CD4-positive, alpha-beta memory T cell (primary cell): ENCODE data around the gene GSAP. TPM values are rescaled to one million over a fixed set of nuclear protein-coding genes. Genes with fewer than 3 reads are reported as not detected.
"Not testable (repeated sequence)": the region's sequence is repeated elsewhere in the genome, so short reads cannot be mapped to it uniquely, and the experiment has no call there.

Source experiments
- CTCF ChIA-PET: fragments of 350-600 bp; sonication (Branson Sonifier 250); formaldehyde crosslinking; loops from one replicate; lab custom pipeline; 2021; ENCODE audit warnings: inconsistent platforms; ENCODE audit not compliant: partially characterized antibody; lab: Charles Lee
- POLR2A ChIA-PET: fragments of 350-600 bp; sonication (Branson Sonifier 250); formaldehyde crosslinking; loops from one replicate; lab custom pipeline; 2021; ENCODE audit not compliant: partially characterized antibody; lab: Charles Lee
- DNase-seq, 5 donors: peaks; one replicate each; pipeline versions ENCODE4 v3.0.0 to v3.0.0-alpha.2; 2020 to 2022; ENCODE audit warnings: mixed read lengths in 1 of 5
- H3K27ac ChIP-seq: one replicate; pipeline ENCODE4 v1.7.0; 2013; ENCODE audit warnings: low read depth, low read length
- H3K27me3 ChIP-seq: 2 replicates; pipeline ENCODE4 v1.7.0; 2013; ENCODE audit warnings: mild to moderate bottlenecking, low read length, moderate library complexity; ENCODE audit not compliant: insufficient read depth
- H3K36me3 ChIP-seq: 2 replicates; pipeline ENCODE4 v1.7.0; 2013; ENCODE audit warnings: mild to moderate bottlenecking, low read length, moderate library complexity; ENCODE audit not compliant: insufficient read depth
- H3K4me1 ChIP-seq: 2 replicates; pipeline ENCODE4 v1.7.0; 2013; ENCODE audit warnings: mild to moderate bottlenecking, low read length, moderate library complexity; ENCODE audit not compliant: insufficient read depth
- H3K4me3 ChIP-seq, 2 donors: one replicate each; pipeline ENCODE4 v1.7.0; 2013; ENCODE audit warnings: low read length in 2 of 2, mild to moderate bottlenecking in 1 of 2
- H3K9me3 ChIP-seq, 2 donors: one replicate each; pipeline ENCODE4 v1.7.0; 2013; ENCODE audit warnings: low read length in 2 of 2, control low read depth in 1 of 2; ENCODE audit not compliant: control insufficient read depth in 1 of 2
- H3K27ac Mint-ChIP-seq, 7 donors: one replicate each; pipeline ENCODE4 v1.8.0; 2020 to 2021; ENCODE audit warnings: mixed read lengths in 7 of 7, mild to moderate bottlenecking in 6 of 7, inconsistent platforms in 3 of 7, moderate library complexity in 3 of 7
- H3K27me3 Mint-ChIP-seq, 2 donors: one replicate each; pipeline ENCODE4 v1.8.0; 2020 to 2021; ENCODE audit warnings: mixed read lengths in 2 of 2
- H3K36me3 Mint-ChIP-seq, 2 donors: one replicate each; pipeline ENCODE4 v1.8.0; 2020 to 2021; ENCODE audit warnings: mixed read lengths in 2 of 2, inconsistent platforms in 1 of 2, mild to moderate bottlenecking in 1 of 2
- H3K4me1 Mint-ChIP-seq, 4 donors: one replicate each; pipeline ENCODE4 v1.8.0; 2020 to 2021; ENCODE audit warnings: mixed read lengths in 4 of 4, mild to moderate bottlenecking in 1 of 4
- H3K4me3 Mint-ChIP-seq, 8 donors: one replicate each; pipeline ENCODE4 v1.8.0; 2020 to 2021; ENCODE audit warnings: mixed read lengths in 8 of 8, mild to moderate bottlenecking in 7 of 8, moderate library complexity in 6 of 8, inconsistent platforms in 3 of 8
- H3K9me3 Mint-ChIP-seq, 8 donors: one replicate each; pipeline ENCODE4 v1.8.0; 2020 to 2021; ENCODE audit warnings: mixed read lengths in 8 of 8, mild to moderate bottlenecking in 5 of 8, inconsistent platforms in 3 of 8, moderate library complexity in 1 of 8
- intact Hi-C: fragments of 100-400 bp; cut with micrococcal nuclease; formaldehyde crosslinking; loops from one replicate; pipeline ENCODE4 v1.15.1; 2023
- polyA plus RNA-seq, 2 donors: library from polyadenylated mRNA; unstranded; fragments of 300-500 nt; fragmentation: Illumina TruSeq; gene quantifications; one replicate each; pipeline ENCODE4 v1.2.3, GENCODE V29; 2021
- total RNA-seq, 2 experiments: library from RNA; stranded (reverse); gene quantifications; one replicate each; pipeline ENCODE4 v1.2.3, GENCODE V29; 2021

Gene GSAP
- 10 to 100 TPM; 20.5 to 22.0 TPM for total RNA-seq
- polyA plus RNA-seq = 10 to 100 TPM in 1 of 2 donors, 1 to 10 TPM in 1; 9.4 to 12.5 TPM

GRCh38 chr7:77415823-77416620, at the start of gene GSAP:
GSAP (minus strand) TSS chr7:77416349; CDS start chr7:77416321, 28 bp downstream.
- Mint-ChIP-seq H3K27me3 (peaks cover 0 to under 1% of the 10 kb centered on the region in 2 donors), H3K27ac (peak within 1 kb of the TSS; percentile 72 to 84 (median 77)), H3K4me3 (peak within 1 kb of the TSS; percentile 78 to 91 (median 84)), H3K9me3 (no peaks in the 10 kb centered on the region), H3K4me1 (peaks cover 17 to 49% (median 30%) of the 10 kb centered on the region in 4 donors), H3K36me3 (no peaks in the 10 kb centered on the region)
- H3K4me1 ChIP-seq = peaks cover 24% of the 10 kb centered on the region
- H3K4me3 ChIP-seq = peak within 1 kb of the TSS; percentile 8 to 56
- POLR2A ChIA-PET = interaction anchor here (0.8 to 5.0 kb wide), 11 partner anchors 12 to 282 kb away, joined by 3 to 37 read pairs (median 4); partner anchors contain the start of gene PTPN12
- peak within 1 kb of the TSS; percentile 58 for H3K27ac ChIP-seq
- CTCF ChIA-PET = interaction anchor here (0.7 to 2.3 kb wide), 4 partner anchors 61 to 84 kb away, joined by 3 to 9 read pairs (median 5); no protein-coding TSS in a partner anchor
- intact Hi-C loops = loop anchor here (2.0 to 5.0 kb wide), 3 partner anchors 61 to 219 kb away; partner anchors contain the start of genes FGL2 and PTPN12
- no peaks in the 10 kb centered on the region for H3K27me3 ChIP-seq
- H3K9me3 ChIP-seq = no peaks in the 10 kb centered on the region
- no peaks in the 10 kb centered on the region for H3K36me3 ChIP-seq
- peak; percentile 38 to 60 (median 52) for DNase-seq

GRCh38 chr7:77465256-77465655, 49.1 kb upstream of the GSAP start:
- peaks cover 0 to 9% (median 2%) of the 10 kb centered on the region in 8 donors for H3K9me3 Mint-ChIP-seq
- no peak for DNase-seq
- POLR2A ChIA-PET = no interaction called here
- Histone ChIP-seq H3K4me3 (no peak overlapping the region), H3K4me1 (no peaks in the 10 kb centered on the region), H3K36me3 (no peaks in the 10 kb centered on the region), H3K27ac (no peak overlapping the region), H3K9me3 (no peaks in the 10 kb centered on the region), H3K27me3 (no peaks in the 10 kb centered on the region)
- CTCF ChIA-PET = no interaction called here
- no peaks in the 10 kb centered on the region for H3K36me3 Mint-ChIP-seq
- peaks cover 0 to 7% of the 10 kb centered on the region in 2 donors for H3K27me3 Mint-ChIP-seq
- H3K27ac Mint-ChIP-seq = no peak overlapping the region
- no peak overlapping the region for H3K4me3 Mint-ChIP-seq
- H3K4me1 Mint-ChIP-seq = no peaks in the 10 kb centered on the region
- intact Hi-C loops = no loop called here

GRCh38 chr7:77464589-77464988, 48.4 kb upstream of the GSAP start:
- CTCF ChIA-PET = no interaction called here
- Mint-ChIP-seq H3K9me3 (peaks cover 0 to 7% (median 2%) of the 10 kb centered on the region in 8 donors), H3K4me3 (no peak overlapping the region), H3K4me1 (peaks cover 0 to 1% (median 0%) of the 10 kb centered on the region in 4 donors), H3K27ac (no peak overlapping the region), H3K27me3 (peaks cover 0 to 7% of the 10 kb centered on the region in 2 donors), H3K36me3 (no peaks in the 10 kb centered on the region)
- no peak overlapping the region for H3K27ac ChIP-seq
- DNase-seq = no peak
- POLR2A ChIA-PET = no interaction called here
- H3K4me1 ChIP-seq = no peaks in the 10 kb centered on the region
- H3K36me3 ChIP-seq = no peaks in the 10 kb centered on the region
- H3K27me3 ChIP-seq = no peaks in the 10 kb centered on the region
- intact Hi-C loops = no loop called here
- no peak overlapping the region for H3K4me3 ChIP-seq
- no peaks in the 10 kb centered on the region for H3K9me3 ChIP-seq

- H3K27me3 Mint-ChIP-seq, intact Hi-C loops, H3K9me3 ChIP-seq, POLR2A ChIA-PET, DNase-seq, H3K9me3 Mint-ChIP-seq, H3K27ac ChIP-seq, H3K4me1 Mint-ChIP-seq, H3K36me3 Mint-ChIP-seq, H3K27ac Mint-ChIP-seq, H3K4me3 Mint-ChIP-seq, H3K27me3 ChIP-seq, CTCF ChIA-PET, H3K4me3 ChIP-seq, H3K36me3 ChIP-seq, H3K4me1 ChIP-seq: not testable (repeated sequence)
Observed at GRCh38 chr7:77463632-77464031, 47.5 kb upstream of the GSAP start.

GRCh38 chr7:77461842-77462241, 45.7 kb upstream of the GSAP start:
- Mint-ChIP-seq H3K27ac (no peak overlapping the region), H3K4me3 (no peak overlapping the region), H3K27me3 (peaks cover 0 to 7% of the 10 kb centered on the region in 2 donors), H3K4me1 (peaks cover 0 to 1% (median 0%) of the 10 kb centered on the region in 4 donors), H3K36me3 (no peaks in the 10 kb centered on the region), H3K9me3 (peaks cover 0 to under 1% (median 0%) of the 10 kb centered on the region in 8 donors)
- ChIA-PET CTCF (no interaction called here), POLR2A (no interaction called here)
- no peaks in the 10 kb centered on the region for H3K9me3 ChIP-seq
- no peak for DNase-seq
- intact Hi-C loops = no loop called here
- H3K27me3 ChIP-seq = no peaks in the 10 kb centered on the region
- H3K4me3 ChIP-seq = no peak overlapping the region
- no peaks in the 10 kb centered on the region for H3K36me3 ChIP-seq
- H3K4me1 ChIP-seq = no peaks in the 10 kb centered on the region
- H3K27ac ChIP-seq = no peak overlapping the region

- Mint-ChIP-seq H3K9me3 (no peaks in the 10 kb centered on the region), H3K4me1 (peaks cover 0 to 1% (median 0%) of the 10 kb centered on the region in 4 donors), H3K36me3 (no peaks in the 10 kb centered on the region), H3K27me3 (peaks cover 0 to 7% of the 10 kb centered on the region in 2 donors), H3K27ac (no peak overlapping the region), H3K4me3 (no peak overlapping the region)
- ChIA-PET CTCF (no interaction called here), POLR2A (no interaction called here)
- intact Hi-C loops = no loop called here
- no peaks in the 10 kb centered on the region for H3K4me1 ChIP-seq
- no peaks in the 10 kb centered on the region for H3K27me3 ChIP-seq
- no peaks in the 10 kb centered on the region for H3K9me3 ChIP-seq
- no peak overlapping the region for H3K27ac ChIP-seq
- H3K4me3 ChIP-seq = no peak overlapping the region
- DNase-seq = no peak
- H3K36me3 ChIP-seq = no peaks in the 10 kb centered on the region
Observed at GRCh38 chr7:77461246-77461645, 45.1 kb upstream of the GSAP start.

- H3K9me3 ChIP-seq = no peaks in the 10 kb centered on the region
- Mint-ChIP-seq H3K27me3 (peaks cover 0 to 7% of the 10 kb centered on the region in 2 donors), H3K9me3 (no peaks in the 10 kb centered on the region), H3K36me3 (no peaks in the 10 kb centered on the region), H3K27ac (no peak overlapping the region), H3K4me3 (no peak overlapping the region), H3K4me1 (peaks cover 0 to 1% (median 0%) of the 10 kb centered on the region in 4 donors)
- ChIA-PET CTCF (no interaction called here), POLR2A (no interaction called here)
- H3K27ac ChIP-seq = no peak overlapping the region
- intact Hi-C loops = no loop called here
- no peaks in the 10 kb centered on the region for H3K4me1 ChIP-seq
- DNase-seq = no peak
- H3K27me3 ChIP-seq = no peaks in the 10 kb centered on the region
- no peaks in the 10 kb centered on the region for H3K36me3 ChIP-seq
- H3K4me3 ChIP-seq = no peak overlapping the region
Observed at GRCh38 chr7:77460057-77460486, 43.9 kb upstream of the GSAP start.
